Activated T-cell treated with anti-CD3 and anti-CD28 coated beads for 4 hours (primary cell): ENCODE data around the gene NPAS1.

ENCODE experiments used
- DNase-seq: peaks from one replicate; pipeline ENCODE4 v3.0.0-alpha.2; 2020

Gene NPAS1, protein sequence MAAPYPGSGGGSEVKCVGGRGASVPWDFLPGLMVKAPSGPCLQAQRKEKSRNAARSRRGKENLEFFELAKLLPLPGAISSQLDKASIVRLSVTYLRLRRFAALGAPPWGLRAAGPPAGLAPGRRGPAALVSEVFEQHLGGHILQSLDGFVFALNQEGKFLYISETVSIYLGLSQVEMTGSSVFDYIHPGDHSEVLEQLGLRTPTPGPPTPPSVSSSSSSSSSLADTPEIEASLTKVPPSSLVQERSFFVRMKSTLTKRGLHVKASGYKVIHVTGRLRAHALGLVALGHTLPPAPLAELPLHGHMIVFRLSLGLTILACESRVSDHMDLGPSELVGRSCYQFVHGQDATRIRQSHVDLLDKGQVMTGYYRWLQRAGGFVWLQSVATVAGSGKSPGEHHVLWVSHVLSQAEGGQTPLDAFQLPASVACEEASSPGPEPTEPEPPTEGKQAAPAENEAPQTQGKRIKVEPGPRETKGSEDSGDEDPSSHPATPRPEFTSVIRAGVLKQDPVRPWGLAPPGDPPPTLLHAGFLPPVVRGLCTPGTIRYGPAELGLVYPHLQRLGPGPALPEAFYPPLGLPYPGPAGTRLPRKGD

DNA sequence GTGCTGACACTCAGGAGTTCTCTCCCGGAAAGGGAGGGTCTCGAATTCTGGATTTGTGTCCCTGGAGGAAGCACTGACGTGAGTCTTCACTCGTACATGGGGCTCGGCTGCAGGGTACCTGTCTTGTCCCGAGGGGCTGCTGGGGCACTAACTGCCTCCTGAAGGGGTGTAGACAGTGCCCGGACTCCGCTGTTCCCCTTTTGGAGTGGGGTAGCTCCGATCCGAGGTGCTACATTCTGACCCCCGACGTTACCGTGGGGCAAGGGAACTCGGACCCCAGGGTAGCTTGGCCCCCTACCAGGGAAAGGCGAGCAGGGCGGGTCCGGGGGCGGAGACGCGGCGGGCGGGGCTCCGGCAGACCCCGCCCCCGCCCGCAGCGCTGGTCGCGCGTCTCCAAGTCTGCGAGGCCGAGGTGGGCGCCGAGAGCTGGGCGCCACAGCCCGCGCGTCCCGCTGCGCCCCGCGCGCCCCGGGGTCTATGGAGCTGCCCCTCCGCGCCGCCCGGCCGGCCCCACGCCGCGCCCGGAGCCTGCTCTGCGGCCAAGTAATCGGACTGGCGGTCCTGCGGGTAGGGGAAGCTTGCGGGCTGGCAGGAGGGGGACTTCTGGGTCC is at the start of gene NPAS1:
NPAS1 (plus strand) TSS at position 407 of the 611 bp plus-strand sequence. CDS start 1,211 bp downstream, outside the sequence.
- no peak for DNase-seq

DNA sequence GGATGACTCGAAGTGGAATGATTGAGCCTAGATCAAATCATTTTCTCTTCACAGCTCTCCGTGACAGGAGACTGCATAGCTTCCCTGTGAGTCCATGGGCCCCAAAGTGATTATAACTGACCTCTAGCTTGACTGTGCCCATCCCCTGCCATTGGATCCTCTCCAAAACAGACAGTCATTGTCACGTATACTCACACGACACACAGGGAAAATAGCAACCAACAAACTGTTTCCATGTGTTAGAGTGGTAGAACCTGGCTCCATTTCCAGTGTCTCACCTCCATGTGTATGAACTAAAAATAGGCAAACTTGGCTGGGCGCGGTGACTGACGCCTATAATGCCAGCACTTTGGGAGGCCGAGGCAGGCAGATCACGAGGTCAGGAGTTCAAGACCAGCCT is 48.8 kb upstream of the NPAS1 start:
- no peak for DNase-seq

DNA sequence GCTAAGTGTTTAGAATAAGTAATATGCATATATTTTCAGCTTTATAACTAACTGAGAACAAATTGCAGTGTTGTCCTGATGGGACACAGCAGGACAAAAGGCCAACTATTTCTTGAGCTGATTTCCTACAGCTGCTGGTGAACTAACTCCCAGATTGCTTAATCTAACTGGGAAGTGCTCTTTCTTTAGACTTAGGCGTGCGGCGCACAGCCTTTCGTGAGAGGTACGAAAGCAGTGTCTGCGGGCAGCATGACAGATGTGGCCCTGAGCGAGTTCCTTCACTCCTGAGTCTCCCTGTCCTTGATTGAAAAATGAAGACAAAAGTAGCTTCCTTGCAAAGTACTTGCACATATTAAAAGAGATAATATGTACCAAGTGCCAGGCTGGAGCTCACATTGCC is 47.3 kb upstream of the NPAS1 start:
- DNase-seq = no peak

DNA sequence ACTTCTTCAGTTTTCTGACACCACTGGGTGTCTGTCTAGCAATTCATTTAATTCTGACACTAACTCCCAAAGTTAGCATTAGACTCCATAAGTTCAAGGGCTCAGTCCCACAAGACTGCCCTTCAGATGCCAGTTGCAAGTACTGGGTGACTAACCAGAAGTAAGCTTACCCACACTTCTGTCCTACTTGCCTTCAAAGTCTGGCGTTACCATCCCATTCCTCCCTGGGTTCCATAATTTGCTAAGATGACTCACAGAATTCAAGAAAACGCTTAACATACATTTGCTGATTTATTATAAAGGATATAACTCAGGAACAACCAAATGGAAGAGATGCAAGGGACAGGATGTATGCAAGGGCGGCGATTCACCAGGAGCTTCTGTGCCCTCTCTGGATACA is 45.5 kb upstream of the NPAS1 start:
- DNase-seq = no peak

DNA sequence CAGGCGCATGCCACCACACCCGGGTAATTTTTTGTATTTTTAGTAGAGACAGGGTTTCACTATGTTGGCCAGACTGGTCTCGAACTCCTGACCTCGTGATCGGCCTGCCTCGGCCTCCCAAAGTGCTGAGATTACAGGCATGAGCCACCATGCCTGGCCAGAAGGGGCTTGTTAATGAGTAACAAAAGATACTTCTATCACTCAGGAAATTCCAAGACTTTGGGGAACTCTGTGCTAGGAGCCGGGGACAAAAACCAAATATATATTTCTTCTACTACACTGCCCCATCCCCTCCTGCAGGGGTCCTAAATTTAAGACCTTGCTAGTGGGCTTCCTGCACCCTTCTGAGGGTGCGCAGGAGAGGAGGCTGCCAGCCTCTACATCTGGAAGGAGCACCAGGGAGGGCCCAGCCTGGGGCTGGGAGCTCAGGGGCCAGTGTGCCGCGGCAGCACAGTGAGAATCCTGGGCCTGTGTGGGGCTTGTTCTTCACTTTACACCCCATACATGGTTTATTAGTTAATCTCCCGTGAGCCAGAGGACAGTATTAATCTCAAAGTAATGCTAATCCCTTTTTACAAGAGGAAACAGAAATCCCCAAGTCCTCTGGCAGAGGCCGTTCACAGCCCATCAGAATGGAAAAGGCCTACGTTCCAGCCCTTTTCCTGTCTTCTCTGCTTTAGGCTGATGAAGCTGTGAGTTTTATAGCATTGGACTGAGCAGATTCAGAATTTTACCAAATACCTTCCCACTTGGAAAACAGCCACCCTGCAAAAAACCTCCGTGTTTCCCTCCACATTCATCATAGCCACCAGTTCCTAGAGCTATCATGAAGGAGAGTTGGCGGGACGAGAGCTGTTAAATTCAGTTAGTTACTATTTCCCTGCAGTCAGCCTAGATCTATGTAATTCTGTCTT is 44.4 kb upstream of the NPAS1 start:
- no peak for DNase-seq

DNA sequence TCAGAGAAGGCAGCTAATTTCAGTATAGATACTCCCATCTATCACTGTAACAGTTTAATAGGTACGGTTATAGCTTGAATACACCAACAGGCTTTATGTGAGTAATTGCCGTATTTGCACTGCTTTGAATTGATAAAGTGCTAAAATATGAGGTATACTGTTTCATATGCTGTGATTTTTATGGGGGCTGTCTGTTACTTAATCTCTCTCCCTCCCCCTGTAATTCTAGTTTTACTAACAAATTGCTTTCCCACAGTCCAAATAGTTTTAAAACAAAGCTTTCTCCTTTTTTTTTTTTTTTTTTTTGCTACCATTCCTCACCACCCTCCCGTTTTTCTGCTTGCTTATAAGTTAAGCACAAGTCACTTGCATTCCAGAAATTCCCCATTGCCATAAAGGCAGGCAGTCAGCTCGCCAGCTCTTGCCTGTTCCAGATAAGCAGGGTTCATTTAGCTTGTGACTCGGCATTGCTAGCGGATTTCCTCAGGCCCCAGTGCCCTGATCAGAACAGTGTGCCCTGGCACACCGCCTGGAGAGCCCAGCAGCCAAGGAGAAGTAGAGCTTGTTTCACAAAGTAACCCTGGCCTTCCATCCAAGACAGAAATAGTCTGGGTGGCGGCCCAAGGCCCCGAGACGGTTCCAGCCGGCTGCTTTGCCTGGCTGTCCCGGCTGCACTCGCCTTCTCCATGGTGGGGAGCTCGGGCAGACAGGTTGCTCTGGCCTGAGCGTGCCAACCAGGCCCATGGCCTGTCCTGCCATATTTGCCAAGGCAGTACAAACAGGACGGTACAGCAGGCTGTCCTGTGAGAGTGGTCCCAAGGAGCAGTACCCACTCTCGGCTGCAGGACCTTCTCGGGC is 43.5 kb upstream of the NPAS1 start:
- no peak for DNase-seq

DNA sequence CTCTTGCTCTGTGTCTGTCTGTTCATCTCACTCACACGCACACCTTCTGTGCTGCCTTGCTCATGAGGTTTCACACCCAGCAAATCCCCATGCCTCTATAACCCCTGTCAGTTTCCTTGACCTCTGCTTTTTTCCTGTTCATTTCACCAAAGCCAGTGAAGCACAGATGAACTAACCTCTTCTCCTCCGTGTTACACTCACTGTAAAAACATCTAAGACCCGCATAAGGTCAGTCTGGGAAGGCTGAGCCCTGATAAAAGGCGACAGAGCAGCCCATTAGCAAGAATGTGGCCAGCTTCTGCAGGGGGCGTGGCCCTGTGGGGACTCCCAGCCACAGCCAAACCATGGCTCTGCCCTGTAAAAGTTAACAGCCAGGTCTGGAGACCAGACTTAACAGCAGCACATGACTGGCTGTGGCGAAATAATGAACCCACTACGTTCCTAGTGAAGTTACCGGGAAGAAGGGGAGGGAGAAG is 42.8 kb upstream of the NPAS1 start:
- DNase-seq = no peak

DNA sequence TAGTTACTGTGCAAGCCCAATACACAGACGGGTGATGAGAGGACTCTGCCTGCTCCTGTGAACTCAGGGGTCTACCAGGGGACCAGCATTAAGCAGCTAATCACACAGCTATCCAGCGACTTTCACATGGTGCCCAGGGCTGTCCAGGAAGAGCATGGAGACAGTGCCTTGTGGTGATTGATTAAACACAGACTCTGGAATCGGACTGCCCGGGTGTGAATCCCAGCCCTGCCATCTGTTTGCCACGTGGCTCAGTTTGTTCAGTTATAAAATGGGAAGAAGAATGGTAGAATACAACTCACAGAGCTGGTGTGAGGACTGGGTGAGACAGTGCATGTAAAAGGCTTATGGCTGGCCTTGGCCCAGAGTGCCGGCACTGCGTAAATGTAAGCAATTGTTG is 42.1 kb upstream of the NPAS1 start:
- no peak for DNase-seq

DNA sequence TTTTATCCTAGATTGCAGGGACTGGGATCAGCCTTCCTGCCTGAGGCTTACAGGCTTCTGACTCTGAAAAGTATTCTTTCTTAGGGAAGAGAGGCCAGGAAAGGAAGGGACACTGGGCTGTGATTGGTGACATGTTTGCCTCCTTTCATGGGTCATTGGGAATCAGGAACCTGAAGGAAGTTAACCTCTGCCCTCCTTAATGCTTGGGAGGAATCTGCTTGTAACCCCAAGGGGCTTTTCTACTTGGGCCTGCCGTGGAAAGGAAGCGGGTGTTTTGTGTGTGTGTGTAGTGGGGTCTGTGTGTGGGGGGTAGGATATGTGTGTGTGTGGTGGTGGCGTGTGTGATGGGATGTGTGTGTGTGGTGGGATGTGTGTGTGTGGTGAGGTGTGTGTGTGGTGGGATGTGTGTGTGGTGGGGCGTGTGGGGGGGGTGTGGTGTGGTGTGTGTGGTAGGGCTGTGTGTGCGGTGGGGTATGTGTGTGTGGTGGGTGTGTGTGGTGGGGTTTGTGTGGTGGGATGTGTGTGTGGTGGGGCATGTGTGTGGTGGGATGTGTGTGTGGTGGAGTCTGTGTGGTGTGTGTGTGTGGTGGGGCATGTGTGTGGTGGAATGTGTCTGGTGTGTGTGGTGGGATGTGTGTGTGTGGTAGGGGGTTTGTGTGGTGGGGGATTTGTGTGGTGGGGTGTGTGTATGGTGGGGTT is 41.3 kb upstream of the NPAS1 start:
- DNase-seq = no peak

DNA sequence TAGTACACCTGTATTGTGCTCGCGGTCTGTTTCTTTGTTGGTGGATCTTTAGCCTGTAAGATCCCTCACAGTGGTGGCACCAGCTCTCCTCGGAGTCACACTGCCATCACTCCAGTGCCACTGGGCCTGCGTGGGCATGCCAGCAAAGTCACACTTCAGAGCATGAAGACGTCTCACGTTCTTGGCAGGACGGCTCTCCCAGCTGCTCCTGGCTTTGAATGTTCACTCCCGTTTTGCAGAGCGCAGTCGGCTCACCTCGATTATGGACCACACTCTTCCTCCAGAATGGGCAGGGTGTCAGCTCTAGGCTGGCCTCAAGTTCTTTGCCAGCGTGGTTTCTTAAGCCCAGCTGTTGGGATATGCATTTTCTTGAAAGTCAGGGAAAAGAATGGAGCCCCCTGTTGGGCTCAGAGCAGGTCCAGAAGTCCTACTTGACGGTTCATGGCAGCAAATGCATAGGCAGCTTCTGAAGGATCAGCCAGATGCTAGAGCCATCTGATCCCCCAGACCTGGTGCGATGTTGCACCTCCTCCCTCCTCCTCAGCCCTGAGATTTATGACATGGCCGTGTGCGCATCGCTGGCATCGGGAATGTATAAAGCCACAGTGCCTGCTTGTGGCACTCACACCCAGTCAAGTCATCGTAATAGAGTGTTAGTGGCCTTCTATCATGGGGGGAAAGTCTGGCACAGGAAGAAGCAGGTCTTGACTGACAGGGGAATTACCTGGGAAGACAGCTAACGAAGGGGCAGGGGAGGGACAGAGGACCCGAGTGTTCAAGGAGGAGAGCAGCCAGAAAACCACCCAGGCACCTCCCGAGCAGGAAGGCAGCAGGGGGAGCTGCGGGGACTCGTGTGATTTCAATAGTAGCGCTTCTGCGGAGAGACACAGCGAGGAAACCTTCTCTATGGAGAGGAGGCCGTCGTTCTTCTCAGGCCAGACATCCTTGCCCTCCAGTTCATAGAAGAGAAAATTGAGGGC is 40.2 kb upstream of the NPAS1 start:
- no peak for DNase-seq

DNA sequence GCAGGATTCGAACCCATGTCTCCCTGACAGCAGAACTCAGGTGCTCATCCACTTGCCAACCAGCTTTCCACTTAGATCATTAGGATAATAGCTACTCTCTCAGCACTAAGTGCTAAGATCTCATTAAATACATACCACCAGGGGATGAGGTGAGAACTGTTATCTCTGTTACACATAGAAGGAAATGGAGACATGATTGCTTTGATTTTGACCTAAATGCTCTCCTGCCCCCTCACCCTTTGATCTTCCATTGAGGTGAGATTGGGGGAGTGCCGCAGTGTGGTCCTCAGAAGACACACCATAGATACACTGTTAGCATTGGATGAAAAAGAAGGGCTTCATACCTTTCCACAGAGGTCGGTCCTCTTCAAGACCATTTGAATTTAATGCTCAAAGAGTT is 38.9 kb upstream of the NPAS1 start:
- DNase-seq = no peak

DNA sequence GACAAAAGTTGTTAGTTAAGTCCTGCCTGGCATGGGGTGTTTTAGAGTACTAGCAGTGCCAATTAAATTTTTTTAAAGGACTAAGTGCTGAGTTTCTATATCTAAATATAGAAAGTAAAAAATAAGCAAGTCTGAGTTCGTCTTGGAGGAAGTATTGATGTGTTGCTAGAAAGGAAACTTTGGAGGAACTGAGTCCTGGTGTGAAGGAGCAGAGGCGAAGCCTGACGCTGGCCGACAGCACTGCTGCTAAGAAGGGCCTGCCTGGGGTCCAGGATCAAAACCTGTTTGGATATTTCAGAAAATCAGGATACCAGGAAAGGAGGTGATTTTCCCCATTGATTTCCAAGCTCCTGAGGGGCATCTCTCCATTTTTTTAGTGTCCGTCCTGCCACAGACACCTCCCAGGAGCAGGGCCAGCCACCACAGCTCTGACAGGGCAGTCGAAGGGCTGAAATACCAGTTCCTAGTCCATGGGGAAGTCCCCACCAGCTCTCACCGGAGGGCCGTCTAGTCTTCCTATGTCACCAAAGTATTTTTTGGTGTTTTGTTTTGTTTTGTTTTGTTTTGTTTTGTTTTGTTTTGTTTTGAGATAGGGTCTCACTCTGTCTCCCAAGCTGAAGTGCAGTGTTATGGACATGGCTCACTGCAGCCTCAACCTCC is 38.2 kb upstream of the NPAS1 start:
- DNase-seq = no peak

DNA sequence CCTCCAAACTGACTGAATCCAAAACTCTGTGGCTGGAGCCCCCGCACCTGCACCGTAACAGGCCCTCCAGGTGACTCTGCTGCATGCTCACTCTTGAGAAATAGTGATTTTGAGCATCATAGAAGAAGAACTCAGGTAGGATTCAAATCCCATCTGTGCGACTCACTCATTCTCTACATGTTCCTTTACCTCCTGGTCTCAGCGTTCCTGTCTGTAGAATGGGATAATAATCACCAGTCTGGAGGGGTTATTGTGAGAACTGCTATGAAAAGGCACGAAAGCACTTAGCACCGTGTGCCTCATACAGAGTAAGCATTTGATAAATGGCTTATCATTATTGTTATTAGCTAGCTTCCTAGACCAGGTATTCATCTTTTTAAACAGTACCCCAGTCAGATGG is 36.5 kb upstream of the NPAS1 start:
- DNase-seq = no peak

DNA sequence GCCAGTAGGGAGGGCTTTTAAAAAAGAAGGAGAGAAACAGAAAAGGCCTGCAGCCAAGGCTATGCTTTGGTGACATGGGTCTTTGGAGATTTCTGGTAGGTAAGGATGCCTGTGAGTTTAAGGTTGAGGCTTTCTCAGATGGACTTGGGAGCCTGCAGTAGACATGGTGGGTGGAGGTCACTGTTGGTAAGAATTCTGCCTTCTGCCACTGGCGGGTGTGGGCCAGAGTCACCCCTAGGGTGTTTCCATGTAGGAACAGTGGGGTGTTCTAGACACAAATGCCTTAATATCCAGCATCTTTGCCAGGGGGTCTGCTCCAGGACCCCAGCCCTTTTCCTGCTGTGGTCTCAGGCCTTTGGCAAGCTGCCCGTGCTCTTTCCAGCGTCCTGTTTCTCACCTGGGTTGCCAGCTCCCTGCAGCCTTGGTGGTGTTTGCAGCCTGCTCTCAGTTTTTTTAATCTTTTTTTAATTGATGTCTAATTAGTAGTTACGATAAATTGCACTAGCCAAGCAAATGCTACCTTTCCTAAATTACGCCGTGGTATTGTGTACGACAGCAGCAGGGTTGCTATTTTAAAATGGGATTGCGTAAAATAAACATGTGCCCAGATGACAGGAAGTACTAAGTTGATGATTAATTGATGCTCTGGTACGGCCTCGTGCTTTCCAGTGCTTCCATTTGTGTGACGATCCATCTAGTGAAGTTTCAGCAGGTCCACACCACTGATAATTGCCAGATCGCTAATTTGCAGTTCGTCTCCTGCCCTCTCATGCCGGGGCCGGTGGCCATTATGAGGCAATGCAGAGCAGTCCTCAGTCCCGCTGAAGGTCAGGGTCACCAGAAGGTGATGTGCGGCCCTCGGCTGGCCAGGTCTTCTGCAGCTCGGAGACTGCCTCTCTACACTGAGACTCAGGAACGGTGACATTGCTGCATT is 35.3 kb upstream of the NPAS1 start:
- DNase-seq = no peak

DNA sequence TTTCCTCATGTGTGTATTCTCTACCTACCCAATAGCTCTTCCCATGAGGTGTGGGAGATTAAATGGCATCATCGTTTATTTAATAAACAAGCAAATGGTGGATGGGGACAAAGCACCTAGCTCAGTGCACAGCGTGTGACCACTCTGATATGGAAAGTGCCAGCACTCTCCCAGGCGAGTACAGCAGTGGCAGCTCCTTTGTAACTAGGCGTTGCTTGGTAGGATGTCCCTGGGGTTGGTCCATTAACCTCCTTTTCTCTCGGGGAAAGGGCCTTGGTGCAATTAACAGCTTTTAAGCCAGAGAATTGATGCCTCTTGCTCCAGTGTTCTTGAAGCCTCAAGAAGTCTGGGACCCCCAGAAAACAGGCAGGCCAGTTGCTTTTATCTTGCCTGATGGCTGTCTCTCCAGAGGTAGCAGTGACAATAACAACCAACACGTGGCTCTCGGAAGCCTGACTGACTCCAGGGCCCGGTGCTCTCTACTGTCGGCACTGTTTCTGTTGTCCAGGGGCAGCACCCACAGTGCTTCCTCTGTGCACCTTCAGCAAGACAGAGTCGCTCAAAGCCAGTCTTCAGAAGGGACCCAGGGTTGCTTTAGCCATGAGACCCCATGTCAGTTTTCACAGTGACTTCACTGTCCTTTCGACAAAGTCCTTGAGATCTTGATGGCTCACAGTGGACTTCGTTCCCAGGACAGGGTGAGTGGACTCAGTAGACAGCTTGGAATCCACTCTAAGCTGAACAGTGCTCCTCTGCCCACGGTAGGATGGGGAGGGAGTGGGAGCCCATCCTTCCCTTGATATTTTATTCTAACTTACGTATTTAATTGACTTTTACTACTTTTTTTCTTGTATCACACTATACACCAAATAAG is 33.9 kb upstream of the NPAS1 start:
- DNase-seq = no peak

DNA sequence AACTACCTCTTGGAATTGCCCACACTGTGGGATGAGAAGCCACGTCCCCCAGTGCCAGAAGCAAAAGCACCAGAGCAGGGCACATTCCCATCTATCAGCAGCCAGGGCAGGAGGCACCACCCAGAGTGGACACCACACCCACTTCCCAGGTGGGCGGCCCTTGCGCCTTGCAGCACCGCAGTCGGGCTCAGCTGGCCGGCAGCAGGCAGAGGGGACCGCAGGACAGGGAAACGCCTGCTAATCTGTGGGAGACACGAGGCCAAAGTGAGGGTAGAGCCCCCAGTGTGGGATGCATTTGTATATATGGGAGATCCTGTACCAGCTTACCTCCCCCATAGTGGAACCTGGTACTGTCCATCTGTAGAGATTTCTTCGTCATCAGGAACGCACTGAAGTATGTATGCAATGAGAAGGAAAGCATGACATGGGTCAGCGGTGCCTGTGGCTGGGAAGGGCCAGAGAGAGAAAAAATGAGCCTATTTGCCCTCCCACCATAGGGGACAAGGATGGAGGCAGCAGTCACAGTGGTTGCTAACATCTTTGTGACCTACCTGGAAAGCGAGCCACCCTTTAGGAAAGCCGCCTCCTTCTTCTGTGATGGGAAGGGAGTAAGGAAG is 30.9 kb upstream of the NPAS1 start:
- DNase-seq = no peak
